Natural killer cell (primary cell): ENCODE measurements around the gene NR2F2. TPM values are rescaled to one million over a fixed set of nuclear protein-coding genes. Genes with fewer than 3 reads are reported as not detected.

Source experiments
- ATAC-seq, 3 donors: fragments of 150-1000 bp in 2 of 3; fragments of 200-7000 bp in 1 of 3; cut with Tn5 transposase; 1 replicate in 1 of 3; 2 replicates in 2 of 3; pipeline ENCODE4 v1.10.0; 2021; ENCODE audit warnings: mild to moderate bottlenecking in 2 of 3, moderate library complexity in 2 of 3
- DNase-seq, 2 donors: peaks; one replicate each; pipeline versions ENCODE4 v3.0.0 to v3.0.0-alpha.2; 2013 to 2021; ENCODE audit warnings: mixed read lengths in 1 of 2
- H3K27ac ChIP-seq: one replicate; pipeline ENCODE4 v1.5.1; 2013; ENCODE audit warnings: mild to moderate bottlenecking, low read length
- H3K27me3 ChIP-seq: one replicate; pipeline ENCODE4 v1.6.1; 2013; ENCODE audit warnings: low read length; ENCODE audit not compliant: control insufficient read depth, insufficient read depth
- H3K36me3 ChIP-seq: one replicate; pipeline ENCODE4 v1.6.1; 2013; ENCODE audit warnings: low read length; ENCODE audit not compliant: control insufficient read depth, insufficient read depth
- H3K4me1 ChIP-seq: one replicate; pipeline ENCODE4 v1.6.1; 2013; ENCODE audit warnings: low read length; ENCODE audit not compliant: control insufficient read depth, insufficient read depth
- H3K4me3 ChIP-seq: one replicate; pipeline ENCODE4 v1.5.1; 2013; ENCODE audit warnings: low read length
- H3K9me3 ChIP-seq: one replicate; pipeline ENCODE4 v1.6.1; 2013; ENCODE audit warnings: low read length; ENCODE audit not compliant: control insufficient read depth, insufficient read depth
- H3K27ac Mint-ChIP-seq, 2 donors: one replicate each; pipeline ENCODE4 v1.8.0; 2022; ENCODE audit warnings: mild to moderate bottlenecking in 2 of 2, mixed read lengths in 2 of 2, moderate library complexity in 1 of 2
- H3K27me3 Mint-ChIP-seq, 2 donors: one replicate each; pipeline ENCODE4 v1.8.0; 2022; ENCODE audit warnings: low read depth in 2 of 2, mixed read lengths in 2 of 2
- H3K36me3 Mint-ChIP-seq: one replicate; pipeline ENCODE4 v1.8.0; 2022; ENCODE audit warnings: mixed read lengths
- H3K4me1 Mint-ChIP-seq, 2 donors: one replicate each; pipeline ENCODE4 v1.8.0; 2022; ENCODE audit warnings: mixed read lengths in 2 of 2
- H3K4me3 Mint-ChIP-seq: one replicate; pipeline ENCODE4 v1.8.0; 2022; ENCODE audit warnings: mild to moderate bottlenecking, moderate library complexity, mixed read lengths
- H3K9me3 Mint-ChIP-seq, 2 donors: one replicate each; pipeline ENCODE4 v1.8.0; 2022; ENCODE audit warnings: mixed read lengths in 2 of 2
- CTCF ChIP-seq: fragments of 200-600 bp; IDR thresholded peaks from one replicate; pipeline ENCODE4 v1.8.0; 2022; ENCODE audit warnings: antibody characterized with exemption
- WGBS: methylation state at CpG from one replicate; pipeline ENCODE4 v1.1.7; 2013; ENCODE audit warnings: missing lambda C conversion rate; ENCODE audit not compliant: insufficient coverage; 5-methylcytosine and 5-hydroxymethylcytosine counted together
- intact Hi-C: fragments of 100-400 bp; cut with micrococcal nuclease; formaldehyde crosslinking; loops from one replicate; pipeline ENCODE4 v1.14.2; 2022
- total RNA-seq, 4 donors: library from RNA; stranded (reverse); fragments of 120-200 nt in 1 of 4; gene quantifications; one replicate each; pipeline versions ENCODE4 v1.2.3 to v1.2.4, GENCODE V29; 2013 to 2022

Gene NR2F2
- total RNA-seq, 3 donors from 2014 or later (not counting 1 experiment from before 2014, with no cell fraction given) = not detected

- intact Hi-C loops = no loop called here
- H3K4me3 Mint-ChIP-seq = no peak overlapping the region
- TF ChIP-seq CTCF = no peak
- ATAC-seq (no peak), DNase-seq (no peak)
- no peak overlapping the region for H3K27ac ChIP-seq
- no peaks in the 10 kb centered on the region for H3K9me3 Mint-ChIP-seq
- no peak overlapping the region for H3K27ac Mint-ChIP-seq
- 7% methylated on average over 64 of the region's 64 CpGs for WGBS
- peaks cover 67% of the 10 kb centered on the region for H3K27me3 ChIP-seq
- H3K36me3 ChIP-seq = no peaks in the 10 kb centered on the region
- peaks cover 4% of the 10 kb centered on the region for H3K4me1 ChIP-seq
- peaks cover 66 to 80% of the 10 kb centered on the region in 2 donors for H3K27me3 Mint-ChIP-seq
- H3K4me3 ChIP-seq = no peak overlapping the region
- peaks cover 19% of the 10 kb centered on the region for H3K36me3 Mint-ChIP-seq
- H3K9me3 ChIP-seq = peaks cover 6% of the 10 kb centered on the region
- peaks cover 5 to 7% of the 10 kb centered on the region in 2 donors for H3K4me1 Mint-ChIP-seq
Observed at GRCh38 chr15:96321639-96322535, 8.6 kb upstream of the NR2F2 start.

DNA sequence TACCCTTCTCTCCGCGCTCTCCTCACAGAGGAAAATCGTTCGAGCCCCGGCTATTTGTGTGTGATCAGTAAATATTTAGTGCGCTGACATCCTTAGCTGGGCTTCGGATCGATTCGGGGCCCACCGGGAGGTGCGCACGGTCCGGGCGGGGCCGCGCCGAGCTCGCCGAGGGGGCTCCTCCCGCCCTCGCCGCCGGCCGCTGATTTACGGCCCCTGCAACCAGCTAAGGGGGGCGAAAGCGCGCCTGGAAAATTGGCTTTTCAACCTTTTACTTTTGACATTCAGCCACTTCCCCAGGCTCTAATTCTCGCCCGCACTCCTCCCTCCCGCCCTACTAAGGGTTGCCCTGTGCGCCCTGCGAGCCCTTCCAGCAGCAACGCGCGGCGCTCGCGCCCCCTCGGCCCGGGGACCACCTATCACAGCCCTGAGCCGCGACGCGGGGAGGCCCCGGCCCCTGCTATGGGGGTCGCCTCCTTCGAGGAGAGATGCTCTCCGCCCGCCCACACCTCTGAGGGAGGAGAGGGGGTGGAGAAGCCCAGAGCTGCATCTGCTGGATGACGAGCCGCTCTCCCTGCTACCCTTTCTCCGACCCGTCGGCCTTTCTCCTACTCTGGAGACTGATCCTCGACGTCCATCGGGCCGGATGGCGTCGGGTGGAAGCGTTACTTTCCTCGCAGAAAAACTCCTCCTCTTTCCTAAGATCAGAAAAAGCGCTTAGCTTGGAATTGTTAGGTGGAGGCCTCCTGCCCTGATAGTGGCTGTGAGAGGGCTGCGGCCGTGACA is 7.8 kb upstream of the NR2F2 start:
- H3K4me1 ChIP-seq = peaks cover 5% of the 10 kb centered on the region
- Mint-ChIP-seq H3K27ac (no peak overlapping the region), H3K27me3 (peaks cover 66 to 80% of the 10 kb centered on the region in 2 donors), H3K4me3 (no peak overlapping the region), H3K4me1 (peaks cover 7 to 10% of the 10 kb centered on the region in 2 donors), H3K36me3 (peaks cover 20% of the 10 kb centered on the region), H3K9me3 (no peaks in the 10 kb centered on the region)
- intact Hi-C loops = no loop called here
- no peak overlapping the region for H3K4me3 ChIP-seq
- no peak for ATAC-seq
- no peak for DNase-seq
- H3K27ac ChIP-seq = no peak overlapping the region
- peaks cover 9% of the 10 kb centered on the region for H3K9me3 ChIP-seq
- peaks cover 72% of the 10 kb centered on the region for H3K27me3 ChIP-seq
- 8% methylated on average over 62 of the region's 66 CpGs for WGBS
- no peak for TF ChIP-seq CTCF
- H3K36me3 ChIP-seq = no peaks in the 10 kb centered on the region

DNA sequence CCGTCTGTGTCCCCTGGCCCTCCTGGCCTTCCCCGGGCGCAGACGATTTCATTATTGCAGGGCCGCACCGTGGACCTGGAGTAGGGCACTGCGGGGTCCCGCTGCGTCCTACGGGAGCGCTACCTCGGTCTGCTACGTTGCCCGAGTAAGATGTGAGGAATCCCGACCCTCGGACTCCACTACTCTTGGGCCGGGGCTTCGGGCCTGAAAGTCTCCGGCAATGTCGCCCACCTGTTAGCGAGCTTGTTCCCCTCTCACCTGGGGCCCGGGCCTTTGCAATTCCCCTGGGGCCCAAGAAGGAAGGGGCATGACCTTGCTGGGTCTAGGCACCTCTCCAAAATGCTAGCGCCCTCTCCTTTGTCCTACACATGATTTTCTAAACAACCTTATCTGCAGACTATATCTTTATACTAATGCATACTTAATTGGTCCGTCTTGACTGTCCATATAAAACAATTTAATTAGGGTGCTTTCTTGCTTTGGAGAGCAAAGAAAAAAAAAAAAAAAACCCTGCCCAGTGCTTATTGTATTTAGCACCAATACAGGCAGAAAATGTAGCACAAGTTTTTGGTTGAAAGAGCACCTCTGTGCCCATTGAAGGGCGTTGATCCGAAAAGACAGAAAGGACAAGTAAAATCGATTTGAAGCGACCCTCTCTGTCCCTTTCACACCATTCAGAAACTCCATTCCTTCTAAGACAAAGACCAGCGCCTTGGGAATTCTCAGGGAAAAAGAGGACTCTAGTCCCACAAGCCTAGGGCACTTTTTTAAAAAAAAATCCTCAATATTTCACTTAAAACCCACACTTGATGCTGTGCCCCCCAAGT is 7.0 kb upstream of the NR2F2 start:
- Histone ChIP-seq H3K9me3 (peaks cover 9% of the 10 kb centered on the region), H3K4me1 (peaks cover 5% of the 10 kb centered on the region), H3K27me3 (peaks cover 79% of the 10 kb centered on the region), H3K36me3 (no peaks in the 10 kb centered on the region), H3K27ac (no peak overlapping the region), H3K4me3 (no peak overlapping the region)
- no peak for DNase-seq
- Mint-ChIP-seq H3K9me3 (no peaks in the 10 kb centered on the region), H3K4me1 (peaks cover 7 to 10% of the 10 kb centered on the region in 2 donors), H3K4me3 (no peak overlapping the region), H3K27ac (no peak overlapping the region), H3K36me3 (peaks cover 28% of the 10 kb centered on the region), H3K27me3 (peaks cover 74 to 83% of the 10 kb centered on the region in 2 donors)
- 13% methylated on average over 27 of the region's 29 CpGs for WGBS
- intact Hi-C loops = no loop called here
- ATAC-seq = no peak
- TF ChIP-seq CTCF = no peak
